HUES6 (cell line): Measurements from ENCODE around the gene TLE5.

Source experiments
- H3K27ac ChIP-seq: 2 replicates; pipeline ENCODE4 v1.7.0; 2013; ENCODE audit warnings: low read depth, mild to moderate bottlenecking, low read length, inconsistent platforms
- H3K27me3 ChIP-seq: 2 replicates; pipeline ENCODE4 v1.6.1; 2013; ENCODE audit warnings: low read length; ENCODE audit not compliant: control insufficient read depth, insufficient read depth
- H3K36me3 ChIP-seq: 2 replicates; pipeline ENCODE4 v1.6.1; 2013; ENCODE audit warnings: low read length; ENCODE audit not compliant: control insufficient read depth, insufficient read depth
- H3K4me1 ChIP-seq: 2 replicates; pipeline ENCODE4 v1.6.1; 2013; ENCODE audit warnings: low read length; ENCODE audit not compliant: control insufficient read depth, insufficient read depth
- H3K4me3 ChIP-seq: 2 replicates; pipeline ENCODE4 v1.5.1; 2013; ENCODE audit warnings: low read depth, low read length
- H3K9ac ChIP-seq: one replicate; pipeline ENCODE4 v1.6.1; 2013; ENCODE audit warnings: mild to moderate bottlenecking, low read length
- H3K9me3 ChIP-seq: 2 replicates; pipeline ENCODE4 v1.6.1; 2013; ENCODE audit warnings: low read depth, low read length; ENCODE audit not compliant: control insufficient read depth, insufficient read depth

TLE5 gene

DNA sequence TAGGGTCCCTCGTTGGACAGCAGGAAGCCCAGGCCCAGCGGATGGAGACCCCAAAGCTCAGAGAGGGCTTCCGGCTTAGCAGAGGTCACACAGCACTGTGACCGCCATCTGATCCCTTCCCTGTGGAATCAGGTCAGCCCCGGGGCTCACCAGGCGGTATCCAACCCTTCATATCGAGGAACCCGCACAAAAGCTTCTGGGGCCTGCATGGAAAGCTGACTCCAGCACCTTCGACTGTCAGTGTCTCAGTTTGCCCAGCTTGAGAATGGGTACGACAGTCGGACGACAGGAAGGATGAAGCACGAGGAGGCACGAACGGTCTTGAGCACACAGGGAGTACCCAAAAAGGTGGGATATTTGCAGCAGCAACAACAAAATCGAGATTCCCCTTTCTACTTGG lies 2.6 kb downstream of the TLE5 start:
- H3K36me3 ChIP-seq = peaks cover 17% of the 10 kb centered on the region
- no peaks in the 10 kb centered on the region for H3K9me3 ChIP-seq
- no peak overlapping the region for H3K4me3 ChIP-seq
- H3K27me3 ChIP-seq = peaks cover 28% of the 10 kb centered on the region; the same call in 1 of the 2 replicates
- H3K4me1 ChIP-seq = peaks cover 34% of the 10 kb centered on the region
- no peak overlapping the region for H3K9ac ChIP-seq
- no peak overlapping the region for H3K27ac ChIP-seq

- H3K27ac ChIP-seq = no peak overlapping the region
- no peak overlapping the region for H3K4me3 ChIP-seq
- H3K4me1 ChIP-seq = peaks cover 40% of the 10 kb centered on the region
- H3K9me3 ChIP-seq = no peaks in the 10 kb centered on the region
- H3K27me3 ChIP-seq = peaks cover 30% of the 10 kb centered on the region; the same call in 1 of the 2 replicates
- H3K9ac ChIP-seq = no peak overlapping the region
- peaks cover 17% of the 10 kb centered on the region for H3K36me3 ChIP-seq
Measured at GRCh38 chr19:3058821-3059314, 3.4 kb downstream of the TLE5 start.

DNA sequence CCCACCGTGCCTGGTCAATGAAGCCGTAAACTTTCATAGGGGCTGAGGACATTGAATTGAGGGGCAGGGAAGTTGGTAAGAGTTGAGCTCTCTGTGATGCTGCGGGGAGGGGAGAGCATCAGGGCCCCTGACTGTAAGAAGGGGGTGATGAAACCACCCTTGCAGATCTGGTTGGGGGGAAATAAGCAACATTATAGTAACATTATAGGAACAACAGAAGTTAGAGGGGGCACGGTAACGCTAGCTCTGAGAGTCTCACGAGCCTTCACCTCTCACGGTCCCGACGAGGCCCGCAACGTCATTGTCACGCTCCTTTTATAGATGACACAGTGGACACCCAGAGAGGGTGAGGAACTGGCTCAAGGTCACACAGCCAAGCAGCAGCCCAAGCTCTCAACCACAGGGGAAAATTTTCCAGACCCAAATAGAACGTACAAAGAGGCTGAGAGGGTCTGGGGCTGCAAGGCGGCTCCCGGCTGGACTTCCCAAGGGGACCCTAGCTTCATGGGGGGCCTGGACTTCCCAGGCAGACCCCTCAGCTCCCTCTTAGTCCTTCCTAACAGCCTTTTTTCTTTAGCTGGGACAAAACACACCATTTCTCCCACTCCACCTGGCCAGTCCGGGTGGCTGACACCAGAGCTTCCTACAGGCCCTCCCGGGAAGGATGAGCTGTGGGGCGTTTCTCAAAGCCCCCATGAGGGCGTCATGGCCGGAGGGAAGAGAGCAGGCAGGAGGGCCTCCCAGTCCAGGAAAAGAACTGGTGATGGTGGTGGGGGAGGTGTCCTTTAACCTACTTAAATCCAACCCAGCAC lies 4.1 kb downstream of the TLE5 start:
- Histone ChIP-seq H3K36me3 (peaks cover 18% of the 10 kb centered on the region), H3K4me1 (peaks cover 44% of the 10 kb centered on the region), H3K27ac (no peak overlapping the region), H3K9ac (no peak overlapping the region), H3K4me3 (no peak overlapping the region), H3K9me3 (no peaks in the 10 kb centered on the region), H3K27me3 (peaks cover 30% of the 10 kb centered on the region; the same call in 1 of the 2 replicates)

DNA sequence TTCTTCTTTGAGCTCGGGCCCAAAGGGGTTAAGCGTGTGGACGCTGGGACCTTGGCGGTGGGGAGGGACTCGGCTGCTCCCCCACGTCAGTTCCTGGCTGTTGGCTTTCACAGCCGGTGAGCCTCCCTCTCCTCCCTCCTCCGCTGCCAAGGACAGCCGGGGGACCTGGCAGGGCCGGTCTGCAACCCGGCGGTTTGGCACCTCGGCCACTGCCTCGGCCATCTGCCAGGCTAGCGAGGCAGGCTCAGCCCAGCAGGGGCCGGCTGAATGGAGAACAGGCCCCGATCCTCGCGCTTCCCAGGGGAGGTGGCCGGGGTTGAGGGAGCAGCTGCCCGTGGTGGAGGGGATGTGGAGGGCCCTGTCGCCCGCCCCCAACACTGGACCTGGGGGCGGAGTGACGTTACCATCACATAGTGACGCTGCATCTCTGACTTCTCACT lies 5.0 kb downstream of the TLE5 start:
- Histone ChIP-seq H3K9ac (peak overlapping the region; percentile 12), H3K27me3 (peaks cover 28% of the 10 kb centered on the region; the same call in 1 of the 2 replicates), H3K4me1 (peaks cover 45% of the 10 kb centered on the region), H3K4me3 (no peak overlapping the region; the same call in 1 of the 2 replicates), H3K27ac (no peak overlapping the region), H3K9me3 (no peaks in the 10 kb centered on the region), H3K36me3 (peaks cover 19% of the 10 kb centered on the region)

GRCh38 chr19:3056417-3057088 lies 5.7 kb downstream of the TLE5 start:
- H3K36me3 ChIP-seq = peaks cover 19% of the 10 kb centered on the region
- H3K4me3 ChIP-seq = no peak overlapping the region; the same call in 1 of the 2 replicates

GRCh38 chr19:3055741-3056416 lies 6.4 kb downstream of the TLE5 start:
- Histone ChIP-seq H3K27ac (no peak overlapping the region), H3K9me3 (no peaks in the 10 kb centered on the region), H3K36me3 (peaks cover 19% of the 10 kb centered on the region), H3K4me1 (peaks cover 45% of the 10 kb centered on the region), H3K9ac (no peak overlapping the region), H3K4me3 (no peak overlapping the region), H3K27me3 (peaks cover 31% of the 10 kb centered on the region; the same call in 1 of the 2 replicates)

More at GRCh38 chr19:3056417-3057088, 5.7 kb downstream of the TLE5 start:
- Histone ChIP-seq H3K9ac (no peak overlapping the region), H3K9me3 (no peaks in the 10 kb centered on the region), H3K27me3 (peaks cover 31% of the 10 kb centered on the region; the same call in 1 of the 2 replicates), H3K4me1 (peaks cover 45% of the 10 kb centered on the region), H3K27ac (no peak overlapping the region)

DNA sequence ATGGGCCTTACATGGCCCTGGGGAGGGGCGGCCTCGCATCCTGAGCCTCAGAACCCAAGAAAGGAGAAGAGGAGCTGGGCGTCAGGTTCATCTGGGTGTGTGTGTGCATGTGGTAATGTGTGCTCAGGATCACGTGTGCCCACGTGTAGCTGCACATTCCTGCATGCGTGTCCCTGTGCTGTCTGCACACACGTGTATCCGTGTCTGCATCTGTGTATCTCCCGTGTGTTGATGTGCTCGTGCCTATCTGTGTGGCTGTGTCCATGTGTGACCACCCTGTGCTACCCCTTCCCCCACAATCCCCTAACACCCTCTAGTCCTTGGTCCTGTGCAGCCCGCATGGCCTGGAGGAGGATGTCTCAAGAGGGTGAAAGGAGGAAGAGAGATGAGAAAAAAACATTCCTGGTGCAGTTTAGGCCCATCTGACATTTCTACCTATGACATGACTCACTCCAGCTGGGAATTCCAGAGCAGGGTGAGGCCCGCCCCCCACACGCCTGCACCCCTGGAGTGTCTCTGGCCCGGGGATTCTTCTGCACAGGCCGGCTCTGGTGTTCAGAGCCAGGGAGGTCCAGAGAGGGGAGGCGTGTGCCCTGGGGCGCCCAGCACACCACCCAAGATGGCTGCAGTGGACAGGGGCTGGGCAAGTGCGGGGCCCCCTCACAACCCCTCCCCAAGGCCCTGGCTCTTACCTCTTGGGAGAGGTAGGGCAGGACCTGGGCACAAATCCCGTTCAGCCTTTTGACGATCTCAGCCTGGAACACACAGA lies 7.1 kb downstream of the TLE5 start:
- Histone ChIP-seq H3K4me3 (no peak overlapping the region), H3K27me3 (peaks cover 31% of the 10 kb centered on the region; the same call in 1 of the 2 replicates), H3K4me1 (peaks cover 45% of the 10 kb centered on the region), H3K27ac (no peak overlapping the region), H3K9ac (no peak overlapping the region), H3K9me3 (no peaks in the 10 kb centered on the region), H3K36me3 (peaks cover 19% of the 10 kb centered on the region)

DNA sequence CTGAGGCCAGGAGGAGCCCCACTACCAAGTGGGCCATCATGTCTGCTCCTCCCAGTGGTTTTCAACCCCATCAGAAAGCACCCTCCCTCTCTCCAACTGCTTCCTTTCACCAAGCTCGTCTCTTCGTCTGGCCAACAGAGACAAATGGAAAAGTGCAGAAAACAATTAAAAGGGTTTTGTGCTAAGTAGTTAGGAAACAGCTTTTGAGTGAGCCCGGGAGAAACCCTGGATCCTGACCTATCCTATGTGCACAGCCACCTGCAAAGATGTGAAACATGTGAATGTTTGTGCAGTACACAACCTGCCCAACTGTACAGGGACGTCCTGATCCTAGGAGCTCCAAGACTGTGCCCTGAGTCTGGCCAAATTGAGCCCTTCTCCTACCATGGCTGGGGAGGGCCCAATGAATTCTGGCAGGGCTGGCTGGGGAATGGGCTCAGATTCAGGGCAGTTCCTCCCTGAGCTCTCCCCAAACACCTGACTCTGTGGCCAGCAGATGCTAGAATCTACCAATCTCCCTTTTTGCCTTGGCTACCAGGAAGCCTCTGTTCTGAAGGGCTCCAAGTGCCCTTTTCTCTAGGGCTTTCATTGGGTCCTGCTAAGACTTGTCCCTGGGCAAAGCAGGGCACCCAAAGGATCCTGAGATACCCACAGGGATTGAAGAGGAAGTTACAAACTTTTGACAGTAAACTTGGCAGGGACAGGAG lies 7.9 kb downstream of the TLE5 start:
- H3K4me3 ChIP-seq = no peak overlapping the region
- no peak overlapping the region for H3K9ac ChIP-seq
- H3K27me3 ChIP-seq = peaks cover 27% of the 10 kb centered on the region; the same call in 1 of the 2 replicates
- no peaks in the 10 kb centered on the region for H3K9me3 ChIP-seq
- H3K27ac ChIP-seq = no peak overlapping the region
- peaks cover 45% of the 10 kb centered on the region for H3K4me1 ChIP-seq
- H3K36me3 ChIP-seq = peaks cover 13% of the 10 kb centered on the region

GRCh38 chr19:3053780-3054179 lies 8.5 kb downstream of the TLE5 start:
- no peaks in the 10 kb centered on the region for H3K9me3 ChIP-seq
- no peak overlapping the region for H3K4me3 ChIP-seq
- H3K9ac ChIP-seq = no peak overlapping the region
- peaks cover 11% of the 10 kb centered on the region for H3K36me3 ChIP-seq
- H3K27me3 ChIP-seq = peaks cover 32% of the 10 kb centered on the region; the same call in 1 of the 2 replicates
- peaks cover 44% of the 10 kb centered on the region for H3K4me1 ChIP-seq
- no peak overlapping the region for H3K27ac ChIP-seq

DNA sequence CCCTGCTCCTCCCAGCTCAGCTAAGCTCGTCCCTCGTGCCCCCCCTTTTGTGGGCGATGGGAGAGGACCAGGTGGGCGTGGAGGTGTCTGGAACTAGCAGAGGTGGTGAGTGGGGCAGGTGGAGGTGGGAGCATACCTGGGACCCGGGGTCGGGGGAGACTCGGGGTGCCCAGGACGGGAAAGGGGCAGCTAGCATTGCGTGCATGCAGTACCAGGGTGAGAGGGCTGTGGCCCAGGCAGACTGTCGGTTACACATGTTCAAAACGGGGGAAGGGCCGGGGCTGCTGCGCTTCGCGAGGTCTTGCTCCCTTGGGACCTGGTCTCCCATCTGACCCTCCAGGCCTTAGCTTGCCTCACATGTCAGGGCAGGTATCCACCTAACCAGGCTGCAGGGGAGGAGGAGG lies 9.1 kb downstream of the TLE5 start:
- Histone ChIP-seq H3K36me3 (peaks cover 8% of the 10 kb centered on the region), H3K4me1 (peaks cover 39% of the 10 kb centered on the region), H3K9ac (no peak overlapping the region)

More for the DNA sequence above, 9.1 kb downstream of the TLE5 start:
- Histone ChIP-seq H3K4me3 (no peak overlapping the region), H3K27me3 (peaks cover 28% of the 10 kb centered on the region; the same call in 1 of the 2 replicates), H3K27ac (no peak overlapping the region), H3K9me3 (no peaks in the 10 kb centered on the region)
